ENCODE data around the gene ATAD3C.

GRCh38 chr1:1419813-1420653 is 29.5 kb upstream of the ATAD3C start:
- peak; percentile 64 for TF ChIP-seq CTCF (IDR thresholded peaks at IDR 0.05)
- no peak for TF ChIP-seq ZFX (IDR thresholded peaks at IDR 0.05; ENCODE audit: borderline replicate concordance)

Data from 22Rv1 (cell line).